K562 (cell line): Measurements from ENCODE around the gene NPR1. TPM values are rescaled to one million over a fixed set of nuclear protein-coding genes. Genes with fewer than 3 reads are reported as not detected.

ENCODE experiments used
- ATF2 ChIP-seq: sonication (generic); formaldehyde crosslinking; IDR thresholded peaks from 2 replicates; pipeline ENCODE4 v1.8.1; 2022; ENCODE audit warnings: missing genetic modification reagents
- ATF7 ChIP-seq: fragments of 450-650 bp; IDR thresholded peaks from 2 replicates; pipeline ENCODE4 v1.7.1; 2014; ENCODE audit warnings: mild to moderate bottlenecking, moderate library complexity
- CHD4 ChIP-seq: fragments of 200-600 bp; sonication (generic); IDR thresholded peaks from 3 replicates; pipeline ENCODE4 v1.6.1; 2012; ENCODE audit warnings: low read depth, mild to moderate bottlenecking, mixed read lengths, low read length, inconsistent platforms; ENCODE audit not compliant: insufficient read depth, insufficient replicate concordance, poor library complexity, severe bottlenecking
- HCFC1 ChIP-seq: IDR thresholded peaks from 2 replicates; pipeline ENCODE4 v1.6.1; 2012; ENCODE audit warnings: low read depth, low read length, improper control_type of control experiment
- LARP7 ChIP-seq: fragments of 450-650 bp; IDR thresholded peaks from 2 replicates; pipeline ENCODE4 v1.6.1; 2016
- MAZ ChIP-seq, 2 experiments: fragments of 450-650 bp in 1 of 2; sonication (generic) in 1 of 2; formaldehyde crosslinking; IDR thresholded peaks in 1 of 2; conservative IDR thresholded peaks in 1 of 2; 2 replicates each; pipeline versions ENCODE4 v1.4.0 to v1.5.0; 2020; ENCODE audit warnings: mild to moderate bottlenecking in 1 of 2, missing genetic modification reagents in 1 of 2
- PHF20 ChIP-seq: fragments of 450-650 bp; IDR thresholded peaks from 2 replicates; pipeline ENCODE4 v1.6.1; 2018; ENCODE audit not compliant: partially characterized antibody
- RFX5 ChIP-seq: IDR thresholded peaks from 2 replicates; pipeline ENCODE4 v1.6.1; 2011; ENCODE audit warnings: low read depth, mild to moderate bottlenecking, improper control_type of control experiment, low read length
- SMARCA5 ChIP-seq: fragments of 450-650 bp; IDR thresholded peaks from 2 replicates; pipeline ENCODE4 v1.6.1; 2016
- STAG1 ChIP-seq: sonication (generic); formaldehyde crosslinking; IDR thresholded peaks from 2 replicates; pipeline ENCODE4 v1.5.0; 2020; ENCODE audit warnings: missing genetic modification reagents, borderline replicate concordance
- TEAD2 ChIP-seq: fragments of 450-650 bp; IDR thresholded peaks from 2 replicates; pipeline ENCODE4 v1.6.1; 2016; ENCODE audit warnings: missing genetic modification characterization, control low read depth, missing compliant biosample characterization
- XRCC3 ChIP-seq: fragments of 450-650 bp; IDR thresholded peaks from 2 replicates; pipeline ENCODE4 v1.6.1; 2017; ENCODE audit warnings: mild to moderate bottlenecking, moderate library complexity
- ZC3H4 ChIP-seq: sonication (generic); formaldehyde crosslinking; IDR thresholded peaks from 2 replicates; pipeline ENCODE4 v1.9.0; 2021; ENCODE audit warnings: missing genetic modification reagents, borderline replicate concordance
- ZNF263 ChIP-seq: sonication (generic); formaldehyde crosslinking; IDR thresholded peaks from 2 replicates; pipeline ENCODE4 v1.8.0; 2022; ENCODE audit warnings: mild to moderate bottlenecking, missing genetic modification reagents, borderline replicate concordance
- ZNF3 ChIP-seq: fragments of 250-450 bp; sonication (Bioruptor Pico); IDR thresholded peaks from 2 replicates; pipeline ENCODE4 v1.5.0; 2021; ENCODE audit warnings: mild to moderate bottlenecking, moderate library complexity
- polyA plus RNA-seq, 8 experiments: library from polyadenylated mRNA; depleted of rRNA in 4 of 8; stranded (reverse) in 5 of 8; unstranded in 3 of 8; fragments of >200 nt; fragmentation: Nextera tagmentation in 2 of 8; fragmentation: Illumina TruSeq in 1 of 8; extraction: Ambion mirVana in 2 of 8; extraction: Trizol in 1 of 8; gene quantifications; 2 replicates each; pipeline versions ENCODE4 v1.2.1 to v1.2.3, GENCODE V29; 2011 to 2014; ENCODE audit warnings: inconsistent platforms in 1 of 8, missing spikeins in 1 of 8
- total RNA-seq, 7 experiments: library from RNA; depleted of rRNA in 6 of 7; stranded (reverse); fragments of >200 nt in 6 of 7; fragmentation: Illumina TruSeq in 2 of 7; extraction: Trizol in 2 of 7; gene quantifications; 2 replicates each; pipeline versions ENCODE4 v1.2.1 to v1.2.3, GENCODE V29; 2011 to 2021; ENCODE audit warnings: low replicate concordance in 1 of 7
- TF ChIP-seq, protein P1 (sequence below): fragments of 450-650 bp; formaldehyde crosslinking; IDR thresholded peaks from 2 replicates; pipeline ENCODE4 v1.4.0; 2020; ENCODE audit warnings: mild to moderate bottlenecking
- TF ChIP-seq, protein P2 (sequence below): sonication (generic); formaldehyde crosslinking; IDR thresholded peaks from 2 replicates; pipeline ENCODE4 v1.8.1; 2023; ENCODE audit warnings: mild to moderate bottlenecking, missing genetic modification reagents, moderate library complexity
- TF ChIP-seq, protein P3 (sequence below): sonication (generic); formaldehyde crosslinking; IDR thresholded peaks from 2 replicates; pipeline ENCODE4 v1.9.0; 2022; ENCODE audit warnings: mild to moderate bottlenecking, missing genetic modification reagents
- TF ChIP-seq, protein P4 (sequence below): fragments of 450-650 bp; IDR thresholded peaks from 2 replicates; pipeline ENCODE4 v1.6.1; 2017; ENCODE audit warnings: antibody characterized with exemption
- TF ChIP-seq, protein P5 (sequence below): sonication (generic); formaldehyde crosslinking; IDR thresholded peaks from 2 replicates; pipeline ENCODE4 v1.8.1; 2023; ENCODE audit warnings: mild to moderate bottlenecking, missing genetic modification reagents

The NPR1 gene
- total and polyA plus RNA-seq, 9 of the 15 experiments (the other 6 are each of a cell fraction or from before 2014, with no cell fraction given): 0.05 to 0.16 (median 0.06) TPM; not detected in 6

DNA sequence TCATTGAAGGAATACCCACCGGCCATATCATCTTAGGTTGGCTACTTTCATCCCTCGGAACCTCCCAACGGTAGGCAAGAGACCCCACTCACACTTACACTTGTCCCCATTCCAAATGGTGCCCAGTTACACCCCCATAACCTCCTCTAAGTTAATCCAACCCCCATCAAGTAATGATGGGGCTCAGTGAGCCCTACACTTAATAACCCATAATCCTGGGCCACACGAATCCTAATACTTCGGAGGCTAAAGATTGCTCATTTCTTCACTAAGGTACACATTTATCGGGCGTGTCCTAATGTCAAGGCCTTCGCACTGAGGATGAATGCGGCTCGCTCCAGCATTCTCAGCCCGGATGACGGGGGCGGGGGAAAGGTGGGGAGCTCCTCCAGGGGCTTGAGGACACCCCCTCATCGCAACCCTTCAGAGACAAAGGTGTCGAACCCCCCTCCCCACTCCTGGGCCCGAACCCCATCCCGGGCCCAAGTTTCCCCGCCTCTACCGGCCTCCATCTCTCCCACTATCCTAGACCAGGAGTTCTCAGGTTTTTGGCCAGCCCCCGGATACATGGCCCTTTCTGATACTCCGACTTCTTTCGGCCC lies 8.1 kb upstream of the NPR1 start (continued):
- TF ChIP-seq, protein P1, sequence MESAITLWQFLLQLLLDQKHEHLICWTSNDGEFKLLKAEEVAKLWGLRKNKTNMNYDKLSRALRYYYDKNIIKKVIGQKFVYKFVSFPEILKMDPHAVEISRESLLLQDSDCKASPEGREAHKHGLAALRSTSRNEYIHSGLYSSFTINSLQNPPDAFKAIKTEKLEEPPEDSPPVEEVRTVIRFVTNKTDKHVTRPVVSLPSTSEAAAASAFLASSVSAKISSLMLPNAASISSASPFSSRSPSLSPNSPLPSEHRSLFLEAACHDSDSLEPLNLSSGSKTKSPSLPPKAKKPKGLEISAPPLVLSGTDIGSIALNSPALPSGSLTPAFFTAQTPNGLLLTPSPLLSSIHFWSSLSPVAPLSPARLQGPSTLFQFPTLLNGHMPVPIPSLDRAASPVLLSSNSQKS (CRISPR knock-in tag): no peak
- no peak for TF ChIP-seq ATF7
- TF ChIP-seq ZC3H4: no peak
- TF ChIP-seq MAZ (CRISPR knock-in tag; conservative IDR thresholded peaks at IDR 0.05 in 1 of 2, IDR thresholded peaks at IDR 0.05 in 1 of 2): no peak
- TF ChIP-seq, protein P2, sequence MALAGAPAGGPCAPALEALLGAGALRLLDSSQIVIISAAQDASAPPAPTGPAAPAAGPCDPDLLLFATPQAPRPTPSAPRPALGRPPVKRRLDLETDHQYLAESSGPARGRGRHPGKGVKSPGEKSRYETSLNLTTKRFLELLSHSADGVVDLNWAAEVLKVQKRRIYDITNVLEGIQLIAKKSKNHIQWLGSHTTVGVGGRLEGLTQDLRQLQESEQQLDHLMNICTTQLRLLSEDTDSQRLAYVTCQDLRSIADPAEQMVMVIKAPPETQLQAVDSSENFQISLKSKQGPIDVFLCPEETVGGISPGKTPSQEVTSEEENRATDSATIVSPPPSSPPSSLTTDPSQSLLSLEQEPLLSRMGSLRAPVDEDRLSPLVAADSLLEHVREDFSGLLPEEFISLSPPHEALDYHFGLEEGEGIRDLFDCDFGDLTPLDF (CRISPR knock-in tag): peak; percentile 14; the same call in 1 of the 2 replicates
- TF ChIP-seq, protein P3, sequence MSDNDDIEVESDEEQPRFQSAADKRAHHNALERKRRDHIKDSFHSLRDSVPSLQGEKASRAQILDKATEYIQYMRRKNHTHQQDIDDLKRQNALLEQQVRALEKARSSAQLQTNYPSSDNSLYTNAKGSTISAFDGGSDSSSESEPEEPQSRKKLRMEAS (CRISPR knock-in tag): no peak
- no peak for TF ChIP-seq HCFC1
- TF ChIP-seq TEAD2: no peak
- no peak for TF ChIP-seq LARP7
- TF ChIP-seq, protein P4, sequence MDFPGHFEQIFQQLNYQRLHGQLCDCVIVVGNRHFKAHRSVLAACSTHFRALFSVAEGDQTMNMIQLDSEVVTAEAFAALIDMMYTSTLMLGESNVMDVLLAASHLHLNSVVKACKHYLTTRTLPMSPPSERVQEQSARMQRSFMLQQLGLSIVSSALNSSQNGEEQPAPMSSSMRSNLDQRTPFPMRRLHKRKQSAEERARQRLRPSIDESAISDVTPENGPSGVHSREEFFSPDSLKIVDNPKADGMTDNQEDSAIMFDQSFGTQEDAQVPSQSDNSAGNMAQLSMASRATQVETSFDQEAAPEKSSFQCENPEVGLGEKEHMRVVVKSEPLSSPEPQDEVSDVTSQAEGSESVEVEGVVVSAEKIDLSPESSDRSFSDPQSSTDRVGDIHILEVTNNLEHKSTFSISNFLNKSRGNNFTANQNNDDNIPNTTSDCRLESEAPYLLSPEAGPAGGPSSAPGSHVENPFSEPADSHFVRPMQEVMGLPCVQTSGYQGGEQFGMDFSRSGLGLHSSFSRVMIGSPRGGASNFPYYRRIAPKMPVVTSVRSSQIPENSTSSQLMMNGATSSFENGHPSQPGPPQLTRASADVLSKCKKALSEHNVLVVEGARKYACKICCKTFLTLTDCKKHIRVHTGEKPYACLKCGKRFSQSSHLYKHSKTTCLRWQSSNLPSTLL: no peak
- TF ChIP-seq CHD4: no peak
- TF ChIP-seq XRCC3: no peak
- peak; percentile 61 for TF ChIP-seq PHF20
- TF ChIP-seq SMARCA5: no peak
- 0 out of 2 replicates have a peak, but pooled peaks have one; percentile 24 for TF ChIP-seq STAG1 (CRISPR knock-in tag)
- TF ChIP-seq ZNF3 (CRISPR knock-in tag): no peak
- TF ChIP-seq RFX5: no peak
- TF ChIP-seq, protein P5, sequence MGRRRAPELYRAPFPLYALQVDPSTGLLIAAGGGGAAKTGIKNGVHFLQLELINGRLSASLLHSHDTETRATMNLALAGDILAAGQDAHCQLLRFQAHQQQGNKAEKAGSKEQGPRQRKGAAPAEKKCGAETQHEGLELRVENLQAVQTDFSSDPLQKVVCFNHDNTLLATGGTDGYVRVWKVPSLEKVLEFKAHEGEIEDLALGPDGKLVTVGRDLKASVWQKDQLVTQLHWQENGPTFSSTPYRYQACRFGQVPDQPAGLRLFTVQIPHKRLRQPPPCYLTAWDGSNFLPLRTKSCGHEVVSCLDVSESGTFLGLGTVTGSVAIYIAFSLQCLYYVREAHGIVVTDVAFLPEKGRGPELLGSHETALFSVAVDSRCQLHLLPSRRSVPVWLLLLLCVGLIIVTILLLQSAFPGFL (CRISPR knock-in tag): no peak
- TF ChIP-seq ATF2 (CRISPR knock-in tag): no peak
- TF ChIP-seq ZNF263: 0 out of 2 replicates have a peak, but pooled peaks have one; percentile 53
